GM19324 (cell line): ENCODE results near the gene CKB.

Experiments used
- ATAC-seq: cut with Tn5 transposase; IDR thresholded peaks from one replicate; pipeline ENCODE4 v1.9.1; 2021; ENCODE audit warnings: mild to moderate bottlenecking, moderate library complexity; ENCODE audit not compliant: unreplicated experiment, low FRiP score

Gene CKB

DNA sequence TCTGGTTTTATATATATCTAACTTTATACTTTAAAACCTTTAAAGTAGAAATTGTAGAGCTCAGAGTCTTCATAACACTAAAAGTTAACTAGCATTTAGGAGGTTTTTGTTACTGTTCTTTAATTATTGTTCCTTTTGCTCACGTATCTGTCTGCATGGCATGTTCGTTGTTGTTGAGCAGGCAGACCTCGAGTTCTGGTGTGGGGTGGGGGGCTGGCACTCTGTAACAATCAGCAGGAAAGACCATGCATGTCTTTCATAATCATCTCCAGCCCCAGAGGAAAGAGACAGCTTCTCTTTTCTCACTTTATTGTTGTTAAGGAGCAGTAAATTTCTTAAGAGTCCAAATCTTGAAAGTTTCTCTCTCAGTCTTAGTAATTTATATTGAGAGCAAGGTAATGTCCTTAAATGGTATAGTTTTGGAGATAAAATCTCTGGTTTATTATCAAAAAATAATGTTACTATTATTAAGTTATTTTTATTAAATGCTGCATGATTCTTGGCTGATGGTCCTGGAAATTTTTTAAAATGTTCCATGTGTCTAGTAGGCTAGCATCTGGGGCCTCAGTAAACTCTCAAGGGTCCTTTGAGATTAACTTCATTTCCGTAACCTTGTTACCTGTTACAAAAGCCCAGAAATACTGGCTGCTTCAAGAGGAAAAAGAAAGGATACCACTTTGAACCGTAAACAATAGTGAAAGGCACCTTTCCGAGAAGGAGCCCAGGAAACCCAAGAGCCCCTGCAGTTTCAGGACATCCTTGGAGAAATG, 30.3 kb downstream of the CKB start:
- no peak for ATAC-seq

DNA sequence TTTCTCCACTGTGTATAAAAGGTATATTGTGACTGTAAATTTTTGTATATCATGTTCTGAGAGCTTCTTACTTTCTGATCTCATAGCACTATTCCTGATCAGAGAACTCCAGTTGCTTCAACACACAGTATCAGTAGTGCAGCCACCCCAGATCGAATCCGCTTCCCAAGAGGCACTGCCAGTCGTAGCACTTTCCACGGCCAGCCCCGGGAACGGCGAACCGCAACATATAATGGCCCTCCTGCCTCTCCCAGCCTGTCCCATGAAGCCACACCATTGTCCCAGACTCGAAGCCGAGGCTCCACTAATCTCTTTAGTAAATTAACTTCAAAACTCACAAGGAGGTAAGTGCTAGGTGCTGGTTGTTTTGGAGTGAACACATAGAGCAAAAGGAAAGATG, 30.9 kb downstream of the CKB start:
- ATAC-seq, result no peak

DNA sequence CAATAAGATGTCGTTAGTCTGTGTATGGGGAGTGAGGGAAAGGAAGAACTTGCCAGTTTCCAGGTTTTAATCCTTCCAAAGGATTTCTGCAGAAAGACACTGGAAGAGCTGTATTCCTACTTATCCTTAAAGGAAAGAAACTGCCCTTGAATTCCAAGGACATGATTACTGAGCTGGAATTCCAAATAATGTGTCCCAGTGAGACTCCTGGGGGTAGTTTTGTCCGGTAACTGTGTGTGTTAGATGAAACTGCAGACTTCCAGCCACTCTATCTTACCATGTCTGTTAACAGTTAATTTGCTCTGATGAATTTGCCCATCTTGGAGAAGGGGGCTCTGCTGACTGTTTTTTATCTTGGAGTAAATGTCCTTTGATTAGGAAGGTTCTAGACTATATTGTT, 33.0 kb downstream of the CKB start:
- ATAC-seq, result no peak

GRCh38 chr14:103488960-103489359, 33.7 kb downstream of the CKB start:
- no peak for ATAC-seq

- ATAC-seq, result no peak
Measured at GRCh38 chr14:103488071-103488470, 34.6 kb downstream of the CKB start.

GRCh38 chr14:103485504-103485903, 37.1 kb downstream of the CKB start:
- ATAC-seq, result no peak

DNA sequence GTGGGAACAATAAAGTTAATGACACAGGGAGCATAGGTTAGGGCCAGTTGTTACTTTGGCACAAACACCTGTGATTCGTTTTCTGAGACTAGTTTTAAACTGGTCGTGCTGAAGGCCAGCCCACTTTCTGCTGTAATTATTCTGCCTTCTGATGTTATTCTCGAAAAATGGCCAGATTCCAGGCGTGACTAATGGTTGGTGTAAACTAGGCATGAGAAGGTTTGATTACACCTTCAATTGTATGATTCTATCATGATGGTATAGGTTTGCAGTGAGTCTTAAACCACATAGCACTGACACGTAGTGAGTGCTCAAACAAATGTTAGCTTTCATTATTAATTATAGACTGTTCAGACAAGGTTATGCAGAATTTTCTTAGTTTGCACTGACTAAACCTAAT, 39.0 kb downstream of the CKB start:
- no peak for ATAC-seq

DNA sequence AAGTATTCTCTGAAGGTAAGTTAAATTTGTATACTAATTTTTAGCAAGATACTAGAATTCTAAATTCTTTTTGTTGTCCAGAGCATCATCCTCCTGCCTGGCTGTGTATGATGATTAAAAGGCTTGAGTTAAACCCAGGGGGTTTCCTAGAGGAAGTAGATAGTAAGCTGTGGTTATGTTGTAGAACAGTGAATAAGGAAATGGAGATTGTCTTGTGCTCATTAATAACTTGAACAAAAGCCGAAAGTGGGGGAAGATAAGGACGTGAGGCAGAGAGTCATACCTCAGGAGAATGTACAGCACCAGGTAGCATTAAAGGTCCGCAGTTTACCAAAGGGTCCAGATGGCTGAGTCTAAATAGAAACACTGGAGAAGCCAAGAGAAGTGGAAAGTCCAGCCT, 42.0 kb downstream of the CKB start:
- no peak for ATAC-seq

DNA sequence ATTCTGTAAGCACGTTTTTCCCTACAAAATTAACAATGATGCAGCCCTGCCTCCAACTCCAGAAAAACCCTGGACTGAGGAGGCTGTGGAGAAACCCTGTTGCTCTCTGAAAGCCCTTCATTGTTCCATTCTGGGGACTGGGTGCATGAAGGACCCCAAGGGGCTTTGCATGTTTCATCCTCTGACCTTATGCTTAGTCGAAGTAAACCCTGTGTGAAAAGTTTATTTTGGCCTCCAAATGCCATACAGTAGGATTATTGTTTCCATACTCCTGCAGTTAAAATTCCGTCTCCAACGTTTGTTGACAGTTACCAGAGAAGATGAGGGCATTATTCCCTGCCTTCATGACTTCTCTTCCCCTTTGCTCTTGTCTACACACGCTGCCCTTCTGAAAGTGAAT, 46.0 kb downstream of the CKB start:
- no peak for ATAC-seq

DNA sequence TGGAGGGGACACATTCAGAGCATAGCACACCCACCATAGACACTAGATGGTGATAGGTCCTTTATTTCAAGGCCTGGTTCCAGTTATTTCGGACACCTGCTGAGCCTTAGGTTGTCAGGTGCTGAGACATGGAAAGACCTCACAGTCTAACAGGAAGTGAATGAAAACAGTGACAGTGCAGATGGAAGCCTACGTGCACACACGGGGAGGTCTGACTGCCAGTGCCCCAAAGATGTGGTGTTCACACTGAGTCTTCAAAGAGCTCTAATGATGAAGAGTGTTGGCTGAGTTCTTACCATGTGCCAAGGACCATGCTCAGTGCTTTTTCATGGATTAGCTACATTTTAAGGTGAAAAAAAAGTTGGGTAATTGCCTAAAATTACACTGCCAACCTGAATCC, 46.6 kb downstream of the CKB start:
- ATAC-seq, result no peak

- ATAC-seq, result no peak
Measured at GRCh38 chr14:103474893-103475292, 47.7 kb downstream of the CKB start.

DNA sequence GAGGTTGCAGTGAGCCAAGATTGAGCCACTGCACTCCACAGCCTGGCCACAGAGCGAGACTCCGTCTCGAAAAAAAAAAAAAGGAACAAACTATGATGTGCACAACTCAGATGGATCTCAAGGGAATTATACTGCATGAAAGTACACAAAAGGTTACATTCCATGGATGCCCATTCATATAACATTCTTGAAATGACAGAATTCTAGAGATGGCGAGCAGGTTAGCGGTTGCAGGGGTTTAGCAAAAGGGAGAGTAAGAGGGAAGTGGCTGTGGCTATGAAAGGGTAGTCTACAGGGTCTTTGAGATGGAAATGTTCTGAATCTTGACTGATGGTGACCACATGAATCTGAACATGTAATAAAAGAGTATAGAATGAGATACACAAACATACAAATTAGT, 49.7 kb downstream of the CKB start:
- no peak for ATAC-seq
